ENCODE data around the gene DZIP3. TPM values are rescaled to one million over a fixed set of nuclear protein-coding genes. Genes with fewer than 3 reads are reported as not detected.

Gene DZIP3, protein sequence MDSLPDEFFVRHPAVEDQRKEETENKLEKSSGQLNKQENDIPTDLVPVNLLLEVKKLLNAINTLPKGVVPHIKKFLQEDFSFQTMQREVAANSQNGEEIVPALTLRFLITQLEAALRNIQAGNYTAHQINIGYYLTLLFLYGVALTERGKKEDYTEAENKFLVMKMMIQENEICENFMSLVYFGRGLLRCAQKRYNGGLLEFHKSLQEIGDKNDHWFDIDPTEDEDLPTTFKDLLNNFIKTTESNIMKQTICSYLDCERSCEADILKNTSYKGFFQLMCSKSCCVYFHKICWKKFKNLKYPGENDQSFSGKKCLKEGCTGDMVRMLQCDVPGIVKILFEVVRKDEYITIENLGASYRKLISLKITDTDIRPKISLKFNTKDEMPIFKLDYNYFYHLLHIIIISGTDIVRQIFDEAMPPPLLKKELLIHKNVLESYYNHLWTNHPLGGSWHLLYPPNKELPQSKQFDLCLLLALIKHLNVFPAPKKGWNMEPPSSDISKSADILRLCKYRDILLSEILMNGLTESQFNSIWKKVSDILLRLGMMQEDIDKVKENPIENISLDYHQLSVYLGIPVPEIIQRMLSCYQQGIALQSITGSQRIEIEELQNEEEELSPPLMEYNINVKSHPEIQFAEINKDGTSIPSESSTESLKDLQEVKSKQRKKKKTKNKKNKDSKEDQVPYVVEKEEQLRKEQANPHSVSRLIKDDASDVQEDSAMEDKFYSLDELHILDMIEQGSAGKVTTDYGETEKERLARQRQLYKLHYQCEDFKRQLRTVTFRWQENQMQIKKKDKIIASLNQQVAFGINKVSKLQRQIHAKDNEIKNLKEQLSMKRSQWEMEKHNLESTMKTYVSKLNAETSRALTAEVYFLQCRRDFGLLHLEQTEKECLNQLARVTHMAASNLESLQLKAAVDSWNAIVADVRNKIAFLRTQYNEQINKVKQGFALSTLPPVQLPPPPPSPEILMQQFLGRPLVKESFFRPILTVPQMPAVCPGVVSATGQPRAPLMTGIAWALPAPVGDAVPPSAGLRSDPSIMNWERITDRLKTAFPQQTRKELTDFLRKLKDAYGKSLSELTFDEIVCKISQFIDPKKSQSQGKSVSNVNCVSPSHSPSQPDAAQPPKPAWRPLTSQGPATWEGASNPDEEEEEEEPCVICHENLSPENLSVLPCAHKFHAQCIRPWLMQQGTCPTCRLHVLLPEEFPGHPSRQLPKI
- 1 to 10 TPM; 2.0 to 4.5 (median 2.8) TPM for total RNA-seq

DNA sequence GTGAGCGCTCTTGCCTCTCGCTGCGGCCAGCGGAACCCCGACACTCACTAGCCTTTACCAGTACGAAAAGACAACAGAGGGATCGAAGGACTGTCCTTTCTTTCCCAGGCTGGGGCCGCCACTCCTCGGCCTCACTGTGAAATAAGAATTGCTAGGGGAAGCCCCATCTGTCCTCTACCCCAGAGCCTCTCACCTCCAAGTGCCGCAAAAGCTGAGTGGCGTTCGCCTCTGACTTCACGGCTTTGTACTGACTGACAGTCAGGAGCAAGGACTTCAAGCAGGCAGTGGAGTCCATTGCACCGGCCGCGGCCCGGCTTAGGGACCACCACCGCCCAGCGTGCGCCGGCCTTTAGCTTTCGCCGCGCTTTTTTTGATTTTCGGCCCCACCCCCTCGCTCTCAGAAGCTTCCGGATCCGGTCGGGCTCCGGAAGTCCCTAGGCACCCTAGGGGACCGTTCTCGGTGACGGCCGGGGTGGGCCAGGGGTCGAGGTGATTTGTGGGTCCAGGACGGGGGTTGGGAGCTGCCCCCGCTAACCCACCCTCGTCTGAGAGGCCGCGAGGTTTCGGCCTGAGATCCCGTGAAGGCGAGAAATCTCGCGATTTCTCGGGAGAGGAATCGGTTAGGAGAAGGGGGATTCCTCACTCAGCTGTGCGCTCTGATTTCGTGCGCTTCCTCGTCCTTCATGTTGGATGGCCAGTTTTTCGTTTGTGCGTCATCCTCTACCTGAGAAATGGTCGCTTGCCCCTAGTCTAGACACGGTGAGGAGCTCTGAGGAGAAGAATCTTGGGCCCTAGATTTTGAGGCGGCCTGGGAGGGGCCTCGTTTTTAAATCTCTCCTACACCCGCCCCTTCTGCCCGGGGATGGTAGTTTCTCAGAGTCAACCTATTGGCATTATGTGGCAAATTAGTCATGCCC lies at the start of gene DZIP3, which contains the start of gene CIP2A:
Gene DZIP3, plus strand, starts transcription at position 642 of the 917 bp plus-strand sequence. CDS start 15,685 bp downstream, outside the sequence.
Gene CIP2A, minus strand, starts transcription at position 358 of the 917 bp plus-strand sequence. Its CDS starts 63 bp downstream, at position 295.
- peak; percentile 65 to 94 for DNase-seq (ENCODE audit: low spot score in 2 of 2)
- peak within 1 kb of the TSS; percentile 73 for H3K4me3 ChIP-seq (ENCODE audit: low read depth, poor library complexity, severe bottlenecking)
- TF ChIP-seq, protein P1, sequence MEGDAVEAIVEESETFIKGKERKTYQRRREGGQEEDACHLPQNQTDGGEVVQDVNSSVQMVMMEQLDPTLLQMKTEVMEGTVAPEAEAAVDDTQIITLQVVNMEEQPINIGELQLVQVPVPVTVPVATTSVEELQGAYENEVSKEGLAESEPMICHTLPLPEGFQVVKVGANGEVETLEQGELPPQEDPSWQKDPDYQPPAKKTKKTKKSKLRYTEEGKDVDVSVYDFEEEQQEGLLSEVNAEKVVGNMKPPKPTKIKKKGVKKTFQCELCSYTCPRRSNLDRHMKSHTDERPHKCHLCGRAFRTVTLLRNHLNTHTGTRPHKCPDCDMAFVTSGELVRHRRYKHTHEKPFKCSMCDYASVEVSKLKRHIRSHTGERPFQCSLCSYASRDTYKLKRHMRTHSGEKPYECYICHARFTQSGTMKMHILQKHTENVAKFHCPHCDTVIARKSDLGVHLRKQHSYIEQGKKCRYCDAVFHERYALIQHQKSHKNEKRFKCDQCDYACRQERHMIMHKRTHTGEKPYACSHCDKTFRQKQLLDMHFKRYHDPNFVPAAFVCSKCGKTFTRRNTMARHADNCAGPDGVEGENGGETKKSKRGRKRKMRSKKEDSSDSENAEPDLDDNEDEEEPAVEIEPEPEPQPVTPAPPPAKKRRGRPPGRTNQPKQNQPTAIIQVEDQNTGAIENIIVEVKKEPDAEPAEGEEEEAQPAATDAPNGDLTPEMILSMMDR (IDR thresholded peaks at IDR 0.05) = no peak
- no peak for TF ChIP-seq POLR2A (IDR thresholded peaks at IDR 0.05)
- 0 to 1% methylated on average over 44 to 58 of the region's 59 CpGs for WGBS, 2 donors
- intact Hi-C loops (cut with DNase I; ENCODE audit: low total_unique reads) = no loop called here

DNA sequence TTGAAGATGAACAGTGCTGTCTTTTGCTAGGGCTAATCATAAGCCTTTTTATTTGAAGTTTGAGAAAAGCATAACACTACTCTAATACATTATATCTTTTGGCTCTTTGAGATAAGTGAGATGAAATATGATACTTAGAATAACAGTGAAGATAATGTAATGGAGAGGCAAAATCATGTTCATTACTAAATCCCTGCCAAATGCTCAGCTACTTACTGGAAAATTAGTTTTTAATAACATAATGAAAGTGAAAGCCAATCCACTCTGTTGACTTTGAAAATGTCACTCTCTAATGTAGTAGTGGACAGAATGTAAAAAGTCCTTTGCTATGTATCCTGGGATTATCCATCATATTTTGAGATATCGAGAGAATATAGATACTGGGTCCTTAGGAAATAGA lies 43.3 kb upstream of the DZIP3 start:
- DNase-seq (ENCODE audit: low spot score in 2 of 2) = no peak
- 93 to 94% methylated on average over 1 of the region's 1 CpG for WGBS, 2 donors
- intact Hi-C loops (cut with DNase I; ENCODE audit: low total_unique reads) = no loop called here
- no peak overlapping the region for H3K4me3 ChIP-seq (ENCODE audit: low read depth, poor library complexity, severe bottlenecking)
- TF ChIP-seq, protein P1 (IDR thresholded peaks at IDR 0.05) = no peak
- TF ChIP-seq POLR2A (IDR thresholded peaks at IDR 0.05) = no peak

DNA sequence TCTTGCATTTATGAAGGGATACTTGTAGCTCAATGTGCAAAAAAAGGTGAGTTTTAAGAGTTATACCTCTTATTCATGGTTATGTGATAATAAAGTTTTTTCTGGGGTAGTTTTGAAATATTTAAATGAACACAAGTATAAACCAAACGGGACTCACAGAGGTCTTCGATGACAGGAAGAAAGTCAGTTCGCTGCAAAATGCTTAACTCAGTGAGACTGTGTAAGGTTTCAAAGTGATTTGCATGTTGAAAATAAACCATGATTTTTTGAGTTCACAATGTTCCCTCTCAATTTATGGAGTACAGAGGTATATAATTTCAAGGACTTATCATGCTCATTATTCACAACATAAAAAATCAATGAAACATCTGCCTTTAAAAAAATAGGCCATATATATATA lies 42.8 kb upstream of the DZIP3 start:
- DNase-seq (ENCODE audit: low spot score in 2 of 2) = no peak
- intact Hi-C loops (cut with DNase I; ENCODE audit: low total_unique reads) = no loop called here
- H3K4me3 ChIP-seq (ENCODE audit: low read depth, poor library complexity, severe bottlenecking) = no peak overlapping the region
- no peak for TF ChIP-seq POLR2A (IDR thresholded peaks at IDR 0.05)
- TF ChIP-seq, protein P1 (IDR thresholded peaks at IDR 0.05) = no peak
- 78 to 94% methylated on average over 3 of the region's 3 CpGs for WGBS, 2 donors

DNA sequence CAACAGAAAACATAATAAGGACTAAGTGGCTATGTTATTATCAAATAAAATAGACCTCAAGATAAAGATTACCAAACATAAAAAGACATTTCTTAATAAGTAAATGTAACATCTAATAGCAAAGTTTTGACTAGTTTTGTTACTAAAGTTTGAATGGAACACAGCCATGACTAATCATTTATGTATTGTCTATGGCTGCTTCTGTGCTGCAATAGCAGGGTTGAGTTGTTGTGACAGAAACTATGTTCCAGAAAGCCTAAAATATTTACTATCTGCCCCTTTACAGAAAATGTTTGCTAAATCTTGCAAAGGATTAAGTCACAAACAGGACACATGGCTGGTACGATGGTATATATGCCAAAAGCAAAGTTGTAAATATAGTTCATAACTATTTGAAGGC lies 41.2 kb upstream of the DZIP3 start:
- no peak overlapping the region for H3K4me3 ChIP-seq (ENCODE audit: low read depth, poor library complexity, severe bottlenecking)
- intact Hi-C loops (cut with DNase I; ENCODE audit: low total_unique reads) = no loop called here
- DNase-seq (ENCODE audit: low spot score in 2 of 2) = no peak
- no peak for TF ChIP-seq POLR2A (IDR thresholded peaks at IDR 0.05)
- TF ChIP-seq, protein P1 (IDR thresholded peaks at IDR 0.05) = no peak
- 78 to 85% methylated on average over 1 of the region's 1 CpG for WGBS, 2 donors

Data from lower leg skin (tissue), 4 donors.